Measurements from ENCODE around the gene ZNF784. TPM values are rescaled to one million over a fixed set of nuclear protein-coding genes. Genes with fewer than 3 reads are reported as not detected.

The ZNF784 gene
- total RNA-seq, 1 donor from 2014 or later, result 9.6 TPM

GRCh38 chr19:55660404-55660803 is 36.0 kb upstream of the ZNF784 start:
- no peaks in the 10 kb centered on the region for H3K9me3 Mint-ChIP-seq

GRCh38 chr19:55659822-55660221 is 35.5 kb upstream of the ZNF784 start:
- Mint-ChIP-seq H3K27ac (no peak overlapping the region), H3K36me3 (peaks cover 17% of the 10 kb centered on the region), H3K9me3 (no peaks in the 10 kb centered on the region), H3K4me3 (no peak overlapping the region), H3K4me1 (ENCODE audit: unreplicated experiment) (peaks cover 17% of the 10 kb centered on the region), H3K27me3 (no peaks in the 10 kb centered on the region)
- TF ChIP-seq, protein P1, sequence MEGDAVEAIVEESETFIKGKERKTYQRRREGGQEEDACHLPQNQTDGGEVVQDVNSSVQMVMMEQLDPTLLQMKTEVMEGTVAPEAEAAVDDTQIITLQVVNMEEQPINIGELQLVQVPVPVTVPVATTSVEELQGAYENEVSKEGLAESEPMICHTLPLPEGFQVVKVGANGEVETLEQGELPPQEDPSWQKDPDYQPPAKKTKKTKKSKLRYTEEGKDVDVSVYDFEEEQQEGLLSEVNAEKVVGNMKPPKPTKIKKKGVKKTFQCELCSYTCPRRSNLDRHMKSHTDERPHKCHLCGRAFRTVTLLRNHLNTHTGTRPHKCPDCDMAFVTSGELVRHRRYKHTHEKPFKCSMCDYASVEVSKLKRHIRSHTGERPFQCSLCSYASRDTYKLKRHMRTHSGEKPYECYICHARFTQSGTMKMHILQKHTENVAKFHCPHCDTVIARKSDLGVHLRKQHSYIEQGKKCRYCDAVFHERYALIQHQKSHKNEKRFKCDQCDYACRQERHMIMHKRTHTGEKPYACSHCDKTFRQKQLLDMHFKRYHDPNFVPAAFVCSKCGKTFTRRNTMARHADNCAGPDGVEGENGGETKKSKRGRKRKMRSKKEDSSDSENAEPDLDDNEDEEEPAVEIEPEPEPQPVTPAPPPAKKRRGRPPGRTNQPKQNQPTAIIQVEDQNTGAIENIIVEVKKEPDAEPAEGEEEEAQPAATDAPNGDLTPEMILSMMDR (conservative IDR thresholded peaks at IDR 0.05), result no peak
- DNase-seq (ENCODE audit: extremely low spot score, unreplicated experiment), result no peak

More at GRCh38 chr19:55660404-55660803, 36.0 kb upstream of the ZNF784 start:
- no peaks in the 10 kb centered on the region for H3K27me3 Mint-ChIP-seq
- peaks cover 17% of the 10 kb centered on the region for H3K4me1 Mint-ChIP-seq (ENCODE audit: unreplicated experiment)
- H3K36me3 Mint-ChIP-seq, result peaks cover 17% of the 10 kb centered on the region
- TF ChIP-seq, protein P1 (conservative IDR thresholded peaks at IDR 0.05), result no peak
- no peak overlapping the region for H3K4me3 Mint-ChIP-seq
- no peak overlapping the region for H3K27ac Mint-ChIP-seq
- no peak for DNase-seq (ENCODE audit: extremely low spot score, unreplicated experiment)

DNA sequence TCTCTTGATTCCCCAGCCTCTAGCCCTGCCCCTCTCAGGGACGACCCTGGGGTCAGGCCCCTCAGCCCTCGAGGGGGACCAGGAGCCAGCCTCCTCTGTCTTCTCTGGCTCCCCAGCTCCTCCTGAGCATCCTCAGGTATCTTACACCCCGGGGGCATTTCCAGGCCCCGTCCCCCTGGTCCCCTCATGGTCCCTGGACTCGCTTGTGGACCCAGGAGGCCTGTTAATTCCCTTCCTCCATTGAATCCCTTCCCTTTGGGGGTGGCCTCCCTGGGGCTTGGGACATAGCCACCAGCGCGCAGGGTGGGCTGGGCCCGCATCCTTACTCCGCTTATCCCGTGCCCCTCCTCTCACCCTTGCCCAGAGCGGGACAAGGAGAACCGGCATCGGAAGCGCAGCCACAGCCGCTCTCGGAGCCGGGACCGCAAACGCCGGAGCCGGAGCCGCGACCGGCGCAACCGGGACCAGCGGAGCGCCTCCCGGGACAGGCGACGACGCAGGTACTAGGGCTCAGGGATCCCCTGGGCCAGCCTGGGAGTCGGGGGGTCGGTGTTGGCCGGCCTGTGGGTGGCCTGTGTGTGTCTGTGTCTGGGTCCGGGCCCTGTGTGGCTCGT is 34.6 kb upstream of the ZNF784 start:
- H3K27ac Mint-ChIP-seq, result peak overlapping the region; percentile 43
- TF ChIP-seq, protein P1 (conservative IDR thresholded peaks at IDR 0.05), result no peak
- H3K4me3 Mint-ChIP-seq, result peak overlapping the region; percentile 37
- peaks cover 17% of the 10 kb centered on the region for H3K36me3 Mint-ChIP-seq
- H3K4me1 Mint-ChIP-seq (ENCODE audit: unreplicated experiment), result peaks cover 17% of the 10 kb centered on the region
- peak; percentile 56 for DNase-seq (ENCODE audit: extremely low spot score, unreplicated experiment)
- H3K9me3 Mint-ChIP-seq, result no peaks in the 10 kb centered on the region
- H3K27me3 Mint-ChIP-seq, result no peaks in the 10 kb centered on the region

DNA sequence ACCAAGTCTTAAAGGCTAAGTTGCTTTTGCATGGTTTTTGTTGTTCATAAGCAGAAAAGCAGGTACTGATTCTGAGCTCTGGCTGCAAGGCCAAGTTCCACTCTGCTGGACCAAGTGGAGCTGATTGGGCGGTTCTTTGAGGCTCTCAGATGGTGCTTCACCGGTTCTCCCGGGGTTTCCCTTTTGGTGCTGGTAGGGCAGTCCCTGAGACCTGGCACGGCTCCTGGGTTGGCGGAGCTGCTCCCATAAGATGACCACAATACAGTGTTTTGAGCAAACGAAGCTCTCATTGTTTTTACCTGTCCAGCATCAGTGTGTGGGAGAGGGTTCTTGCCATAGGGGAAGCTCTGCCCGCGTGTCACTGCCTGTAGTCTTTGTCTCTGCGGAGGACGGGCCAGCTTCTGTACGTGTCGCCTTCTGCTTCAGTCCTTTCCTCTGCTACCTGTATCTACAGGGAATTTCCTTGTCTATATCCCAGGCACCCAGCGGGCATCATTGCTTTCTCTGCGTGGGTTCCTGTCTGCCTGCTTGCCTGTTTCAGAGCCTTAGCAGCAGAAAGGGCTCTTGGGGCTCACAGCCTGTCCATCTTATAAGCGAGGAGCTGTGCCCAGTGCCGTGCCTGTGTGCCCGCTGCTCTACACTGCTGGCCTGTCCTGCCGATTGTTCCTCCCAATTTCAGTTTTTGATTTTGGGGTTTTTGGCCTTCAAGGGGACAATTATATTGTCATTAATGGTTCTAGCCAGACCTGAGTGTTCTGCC is 32.8 kb upstream of the ZNF784 start:
- H3K27me3 Mint-ChIP-seq, result no peaks in the 10 kb centered on the region
- DNase-seq (ENCODE audit: extremely low spot score, unreplicated experiment), result no peak
- peak overlapping the region; percentile 56 for H3K27ac Mint-ChIP-seq
- H3K4me1 Mint-ChIP-seq (ENCODE audit: unreplicated experiment), result peaks cover 17% of the 10 kb centered on the region
- peak overlapping the region; percentile 97 for H3K4me3 Mint-ChIP-seq
- peaks cover 13% of the 10 kb centered on the region for H3K36me3 Mint-ChIP-seq
- H3K9me3 Mint-ChIP-seq, result no peaks in the 10 kb centered on the region
- TF ChIP-seq, protein P1 (conservative IDR thresholded peaks at IDR 0.05), result no peak

GRCh38 chr19:55656552-55656951 is 32.2 kb upstream of the ZNF784 start:
- peaks cover 13% of the 10 kb centered on the region for H3K36me3 Mint-ChIP-seq
- TF ChIP-seq, protein P1 (conservative IDR thresholded peaks at IDR 0.05), result no peak
- H3K9me3 Mint-ChIP-seq, result no peaks in the 10 kb centered on the region

More at GRCh38 chr19:55656552-55656951, 32.2 kb upstream of the ZNF784 start:
- Mint-ChIP-seq H3K27ac (peak overlapping the region; percentile 99), H3K4me1 (ENCODE audit: unreplicated experiment) (peaks cover 17% of the 10 kb centered on the region), H3K4me3 (peak overlapping the region; percentile 97), H3K27me3 (no peaks in the 10 kb centered on the region)
- DNase-seq (ENCODE audit: extremely low spot score, unreplicated experiment), result no peak

Data from type B pancreatic cell (in vitro differentiated cells).